Measurements from ENCODE around the gene SIGLEC8.
"Not testable (repeated sequence)": the region's sequence is repeated elsewhere in the genome, so short reads cannot be mapped to it uniquely, and the experiment has no call there.

SIGLEC8 gene

GRCh38 chr19:51472607-51473006, 14.4 kb upstream of the SIGLEC8 start:
- no peak for DNase-seq

GRCh38 chr19:51471527-51471926, 13.3 kb upstream of the SIGLEC8 start:
- DNase-seq: no peak

- DNase-seq: no peak
Observed at GRCh38 chr19:51470966-51471365, 12.7 kb upstream of the SIGLEC8 start.

- DNase-seq: no peak
Observed at GRCh38 chr19:51469629-51470028, 11.4 kb upstream of the SIGLEC8 start.

- no peak for DNase-seq
Observed at GRCh38 chr19:51469162-51469561, 10.9 kb upstream of the SIGLEC8 start.

GRCh38 chr19:51468545-51468920, 10.3 kb upstream of the SIGLEC8 start:
- no peak for DNase-seq

GRCh38 chr19:51467864-51468544, 9.8 kb upstream of the SIGLEC8 start:
- DNase-seq: no peak

- DNase-seq: no peak
Observed at GRCh38 chr19:51466723-51467122, 8.5 kb upstream of the SIGLEC8 start.

GRCh38 chr19:51463976-51464581, 5.8 kb upstream of the SIGLEC8 start:
- not testable (repeated sequence) for DNase-seq

- no peak for DNase-seq
Observed at GRCh38 chr19:51462681-51463080, 4.4 kb upstream of the SIGLEC8 start.

- no peak for DNase-seq
Observed at GRCh38 chr19:51462276-51462675, 4.0 kb upstream of the SIGLEC8 start.

GRCh38 chr19:51461723-51462161, 3.5 kb upstream of the SIGLEC8 start:
- DNase-seq: no peak

- no peak for DNase-seq
Observed at GRCh38 chr19:51460164-51460992, 2.1 kb upstream of the SIGLEC8 start.

- DNase-seq: no peak
Observed at GRCh38 chr19:51458899-51459505, 748 bp upstream of the SIGLEC8 start.

- peak in 1 of 2 donors; percentile 14 for DNase-seq
Observed at GRCh38 chr19:51457351-51458013, 772 bp downstream of the SIGLEC8 start.

GRCh38 chr19:51456541-51457290, 1.5 kb downstream of the SIGLEC8 start:
- DNase-seq: no peak

GRCh38 chr19:51450730-51451307, 7.4 kb downstream of the SIGLEC8 start:
- DNase-seq: peak; percentile 48 to 56

GRCh38 chr19:51448411-51449016, 9.7 kb downstream of the SIGLEC8 start:
- DNase-seq: peak; percentile 56 to 63

- no peak for DNase-seq
Observed at GRCh38 chr19:51448011-51448410, 10.2 kb downstream of the SIGLEC8 start.

- not testable (repeated sequence) for DNase-seq
Observed at GRCh38 chr19:51447510-51447909, 10.7 kb downstream of the SIGLEC8 start.

Data from stimulated activated CD4-positive, alpha-beta T cell treated with anti-CD3 and anti-CD28 coated beads, Interleukin-2, amount 100 ng/mL, for 24 hours (primary cell).